Measurements from ENCODE around the gene ZNF107.
"Not testable (repeated sequence)": the region's sequence is repeated elsewhere in the genome, so short reads cannot be mapped to it uniquely, and the experiment has no call there.

ZNF107 gene

GRCh38 chr7:64651203-64651602 lies 14.7 kb upstream of the ZNF107 start:
- DNase-seq: no peak

- DNase-seq: no peak
Observed at GRCh38 chr7:64651632-64652165, 14.2 kb upstream of the ZNF107 start.

- DNase-seq: no peak
Observed at GRCh38 chr7:64653721-64654401, 12.1 kb upstream of the ZNF107 start.

- DNase-seq: no peak
Observed at GRCh38 chr7:64654796-64655548, 11.0 kb upstream of the ZNF107 start.

- no peak for DNase-seq
Observed at GRCh38 chr7:64655811-64656210, 10.1 kb upstream of the ZNF107 start.

- no peak for DNase-seq
Observed at GRCh38 chr7:64656489-64656888, 9.4 kb upstream of the ZNF107 start.

GRCh38 chr7:64662091-64662490 lies 3.8 kb upstream of the ZNF107 start:
- not testable (repeated sequence) for DNase-seq

- DNase-seq: no peak
Observed at GRCh38 chr7:64666663-64667050, 724 bp downstream of the ZNF107 start.

- DNase-seq: no peak
Observed at GRCh38 chr7:64667311-64667710, 1.4 kb downstream of the ZNF107 start.

GRCh38 chr7:64672414-64672813 lies 6.5 kb downstream of the ZNF107 start:
- no peak for DNase-seq

GRCh38 chr7:64685091-64685490 lies 19.2 kb downstream of the ZNF107 start:
- DNase-seq: no peak

- no peak for DNase-seq
Observed at GRCh38 chr7:64685741-64686140, 19.8 kb downstream of the ZNF107 start.

- DNase-seq: no peak
Observed at GRCh38 chr7:64686493-64687184, 20.7 kb downstream of the ZNF107 start.

GRCh38 chr7:64687249-64687648 lies 21.3 kb downstream of the ZNF107 start:
- no peak for DNase-seq

GRCh38 chr7:64688988-64689387 lies 23.1 kb downstream of the ZNF107 start:
- DNase-seq: no peak

GRCh38 chr7:64691831-64692230 lies 25.9 kb downstream of the ZNF107 start:
- DNase-seq: no peak

- DNase-seq: not testable (repeated sequence)
Observed at GRCh38 chr7:64697863-64698262, 31.9 kb downstream of the ZNF107 start.

GRCh38 chr7:64706625-64707292 lies 40.8 kb downstream of the ZNF107 start:
- no peak for DNase-seq

- not testable (repeated sequence) for DNase-seq
Observed at GRCh38 chr7:64717896-64718295, 52.0 kb downstream of the ZNF107 start.

- no peak for DNase-seq
Observed at GRCh38 chr7:64729089-64729848, 63.3 kb downstream of the ZNF107 start.

- DNase-seq: no peak
Observed at GRCh38 chr7:64733550-64734240, 67.8 kb downstream of the ZNF107 start.

- DNase-seq: no peak
Observed at GRCh38 chr7:64736575-64736974, 70.6 kb downstream of the ZNF107 start.

Measured in NCI-H1417 treated with DMSO at 0.1 percent for 48 hours (cell line).